GM12878 (cell line): ENCODE results near the gene OR5AR1. TPM values are rescaled to one million over a fixed set of nuclear protein-coding genes. Genes with fewer than 3 reads are reported as not detected.

Experiments used
- ATAC-seq: fragments of 200-7000 bp; cut with Tn5 transposase; 3 replicates; pipeline ENCODE4 v1.9.1; 2020; ENCODE audit warnings: mild to moderate bottlenecking, moderate library complexity
- BruUV-seq: library from RNA; stranded (reverse); fragments of 400-500 nt; replicated peaks from 2 replicates; lab custom pipeline; 2021; lab: Mats Ljungman, UMichigan
- CTCF ChIA-PET: fragments of 300-600 bp; sonication (Branson Sonifier 250); formaldehyde crosslinking; extraction: SDS; loops from one replicate; lab custom pipeline; 2021; ENCODE audit warnings: inconsistent platforms; lab: Yijun Ruan, JAX
- POLR2A ChIA-PET: fragments of 350-600 bp; formaldehyde crosslinking; extraction: SDS; loops from one replicate; lab custom pipeline; 2021; ENCODE audit warnings: inconsistent platforms; lab: Charles Lee
- RAD21 ChIA-PET: fragments of 300-600 bp; sonication (Branson Sonifier 250); formaldehyde crosslinking; loops from one replicate; lab custom pipeline; 2023; ENCODE audit warnings: antibody characterized with exemption; ENCODE audit not compliant: unreplicated experiment; lab: Charles Lee
- SMC1A ChIA-PET: fragments of 300-600 bp; sonication (Branson Sonifier 250); formaldehyde crosslinking; loops from one replicate; lab custom pipeline; 2023; ENCODE audit not compliant: unreplicated experiment, uncharacterized antibody; lab: Charles Lee
- DNase-seq: peaks from one replicate; pipeline ENCODE4 v3.0.0-alpha.2; 2011; ENCODE audit warnings: low read depth, low spot score
- FAIRE-seq: peaks from 3 replicates; lab custom pipeline; 2011; peaks lifted over from hg19 to GRCh38; lab: Jason Lieb, UNC
- H2AFZ ChIP-seq: 2 replicates; pipeline ENCODE4 v1.6.0; 2011; ENCODE audit warnings: low read depth, low read length, control low read depth; ENCODE audit not compliant: control insufficient read depth
- H3K27ac ChIP-seq: 2 replicates; pipeline ENCODE4 v1.5.1; 2011; ENCODE audit warnings: control low read depth; ENCODE audit not compliant: control insufficient read depth, insufficient read depth
- H3K27me3 ChIP-seq, 2 experiments: replicated peaks in 1 of 2; 2 replicates each; pipeline versions ENCODE4 v1.6.0 to v1.6.1; 2011; ENCODE audit warnings: low read length in 1 of 2; ENCODE audit not compliant: control insufficient read depth in 2 of 2, insufficient read depth in 2 of 2
- H3K36me3 ChIP-seq, 2 experiments: 2 replicates each; pipeline ENCODE4 v1.5.1; 2011; ENCODE audit warnings: low read length in 1 of 2; ENCODE audit not compliant: control insufficient read depth in 2 of 2, insufficient read depth in 2 of 2
- H3K4me1 ChIP-seq: 2 replicates; pipeline ENCODE4 v1.6.1; 2011; ENCODE audit warnings: mild to moderate bottlenecking, low read length, moderate library complexity, mixed read lengths; ENCODE audit not compliant: control insufficient read depth, insufficient read depth
- H3K4me2 ChIP-seq: 2 replicates; pipeline ENCODE4 v1.6.0; 2011; ENCODE audit warnings: control low read depth; ENCODE audit not compliant: control insufficient read depth, insufficient read depth
- H3K4me3 ChIP-seq: fragments of 200-600 bp; sonication (generic); 2 replicates; pipeline ENCODE4 v1.5.1; 2016
- H3K79me2 ChIP-seq: 2 replicates; pipeline ENCODE4 v1.6.0; 2011; ENCODE audit warnings: low read length; ENCODE audit not compliant: control insufficient read depth, insufficient read depth
- H3K9ac ChIP-seq: 2 replicates; pipeline ENCODE4 v1.8.0; 2011; ENCODE audit warnings: low read length, control low read depth, mixed read lengths; ENCODE audit not compliant: control insufficient read depth, insufficient read depth
- H3K9me3 ChIP-seq: replicated peaks from 3 replicates; pipeline ENCODE4 v1.5.1; 2011; ENCODE audit warnings: mild to moderate bottlenecking, low read length; ENCODE audit not compliant: control insufficient read depth, insufficient read depth
- H4K20me1 ChIP-seq: 2 replicates; pipeline ENCODE4 v1.6.0; 2011; ENCODE audit not compliant: control insufficient read depth, insufficient read depth
- ASH2L ChIP-seq: fragments of 300-600, 200-600 bp; sonication (generic); IDR thresholded peaks from 2 replicates; pipeline ENCODE4 v1.6.1; 2017; ENCODE audit warnings: low read depth, mild to moderate bottlenecking, borderline replicate concordance
- BACH1 ChIP-seq: fragments of 450-650 bp; IDR thresholded peaks from 2 replicates; pipeline ENCODE4 v1.6.1; 2017; ENCODE audit warnings: mild to moderate bottlenecking, borderline replicate concordance
- CBX3 ChIP-seq: fragments of 200-600 bp; sonication (generic); IDR thresholded peaks from 2 replicates; pipeline ENCODE4 v1.6.1; 2016; ENCODE audit warnings: low read depth, borderline replicate concordance
- CHD1 ChIP-seq: IDR thresholded peaks from 2 replicates; pipeline ENCODE4 v1.6.1; 2012; ENCODE audit warnings: low read depth, low read length, improper control_type of control experiment
- FOXK2 ChIP-seq: fragments of 450-650 bp; IDR thresholded peaks from 2 replicates; pipeline ENCODE4 v1.6.1; 2017; ENCODE audit warnings: mild to moderate bottlenecking, moderate library complexity
- HDAC2 ChIP-seq: fragments of 200-600 bp; sonication (generic); IDR thresholded peaks from 2 replicates; pipeline ENCODE4 v1.6.1; 2017
- MTA2 ChIP-seq: fragments of 450-650 bp; IDR thresholded peaks from 2 replicates; pipeline ENCODE4 v1.6.1; 2016; ENCODE audit warnings: low read depth, mild to moderate bottlenecking, moderate library complexity
- NFYA ChIP-seq: IDR thresholded peaks from 2 replicates; pipeline ENCODE4 v1.6.1; 2011; ENCODE audit warnings: low read depth, mild to moderate bottlenecking, low read length, improper control_type of control experiment, borderline replicate concordance
- NR2C1 ChIP-seq: fragments of 450-650 bp; IDR thresholded peaks from 2 replicates; pipeline ENCODE4 v1.6.1; 2017; ENCODE audit warnings: antibody characterized with exemption, mild to moderate bottlenecking, moderate library complexity
- NR2C2 ChIP-seq: IDR thresholded peaks from 2 replicates; pipeline ENCODE4 v1.6.1; 2011; ENCODE audit warnings: borderline replicate concordance, low read depth; ENCODE audit not compliant: control insufficient read depth, insufficient read length
- POU2F2 ChIP-seq: IDR thresholded peaks from 3 replicates; pipeline ENCODE4 v1.6.1; 2011; ENCODE audit warnings: low read depth, mild to moderate bottlenecking, low read length, borderline replicate concordance
- SIX5 ChIP-seq: IDR thresholded peaks from 2 replicates; pipeline ENCODE4 v1.6.1; 2011; ENCODE audit warnings: mild to moderate bottlenecking, low read depth, low read length, moderate library complexity; ENCODE audit not compliant: severe bottlenecking
- SMARCA5 ChIP-seq: fragments of 450-650 bp; IDR thresholded peaks from 2 replicates; pipeline ENCODE4 v1.6.1; 2017; ENCODE audit warnings: mild to moderate bottlenecking
- SPI1 ChIP-seq: IDR thresholded peaks from 2 replicates; pipeline ENCODE4 v1.6.1; 2011; ENCODE audit warnings: low read depth, mild to moderate bottlenecking, low read length, moderate library complexity, borderline replicate concordance; ENCODE audit not compliant: insufficient read depth
- ZNF274 ChIP-seq: IDR thresholded peaks from one replicate; pipeline ENCODE4 v1.8.0; 2011; ENCODE audit not compliant: insufficient read length, insufficient read depth
- ZNF622 ChIP-seq: fragments of 450-650 bp; IDR thresholded peaks from 2 replicates; pipeline ENCODE4 v1.6.1; 2017; ENCODE audit warnings: mild to moderate bottlenecking, inconsistent platforms
- WGBS: methylation state at CpG from one replicate; pipeline ENCODE4 v1.1.6; 2016; ENCODE audit warnings: low lambda C conversion rate; ENCODE audit not compliant: insufficient replicate concordance, insufficient coverage; ENCODE audit errors: missing lambda C conversion rate; 5-methylcytosine and 5-hydroxymethylcytosine counted together
- in situ Hi-C: fragments of 300-500 bp; cut with MboI; formaldehyde crosslinking; loops from 9 replicates; pipeline ENCODE4 v1.14.3; 2018; ENCODE audit warnings: mixed read lengths
- intact Hi-C: fragments of 100-400 bp; cut with micrococcal nuclease; formaldehyde crosslinking; loops from one replicate; pipeline ENCODE4 v1.14.2; 2022; ENCODE audit not compliant: unreplicated experiment
- polyA plus RNA-seq, 11 experiments: library from polyadenylated mRNA; depleted of rRNA in 4 of 11; unstranded in 6 of 11; stranded (reverse) in 5 of 11; fragments of >200 nt; fragmentation: Nextera tagmentation in 4 of 11; fragmentation: Illumina TruSeq in 1 of 11; extraction: Ambion mirVana in 4 of 11; extraction: Trizol in 1 of 11; gene quantifications; 1 replicate in 1 of 11; 2 replicates in 10 of 11; pipeline versions ENCODE4 v1.2.1 to v1.2.3, GENCODE V29; 2011 to 2016; ENCODE audit warnings: inconsistent platforms in 2 of 11, missing spikeins in 2 of 11, low read depth in 1 of 11
- total RNA-seq, 4 experiments: library from RNA; depleted of rRNA in 3 of 4; stranded (reverse); fragments of >200 nt in 3 of 4; fragmentation: Illumina TruSeq in 1 of 4; extraction: Trizol in 1 of 4; gene quantifications; 2 replicates each; pipeline versions ENCODE4 v1.2.1 to v1.2.3, GENCODE V29; 2013 to 2021
- TF ChIP-seq, protein P1 (sequence below): fragments of 150-350 bp; IDR thresholded peaks from 2 replicates; pipeline ENCODE4 v1.6.1; 2014; ENCODE audit warnings: mild to moderate bottlenecking, low read depth, low read length

OR5AR1 gene
- total and polyA plus RNA-seq, 10 of the 15 experiments (the other 5 are each of a cell fraction or from before 2014, with no cell fraction given): not detected

DNA sequence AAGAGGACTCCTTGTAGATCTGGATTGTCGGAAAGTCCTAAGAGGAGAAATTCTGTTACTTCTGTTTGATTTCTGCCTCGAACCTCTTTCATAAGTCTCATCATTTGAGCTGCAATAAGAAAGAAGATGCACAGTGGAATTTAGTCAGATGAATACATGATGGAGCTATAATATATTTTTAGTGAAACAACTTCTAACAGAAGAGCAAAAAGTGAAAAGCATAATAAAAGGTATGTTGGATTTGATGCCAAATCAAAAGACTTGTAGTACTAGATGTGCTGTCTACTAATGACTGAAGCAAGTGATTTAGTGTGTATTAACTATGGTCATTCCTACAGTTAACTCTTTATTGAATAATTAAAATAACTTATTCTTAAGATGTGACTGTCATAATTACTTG is 21.1 kb upstream of the OR5AR1 start, which contains the start of gene OR5AP2:
Gene OR5AP2 (minus strand): TSS at position 101 of the 400 bp plus-strand sequence. CDS start 0 bp downstream, at position 101.
- ATAC-seq: no peak
- Histone ChIP-seq H3K27ac (no peak within 1 kb of the TSS), H3K79me2 (no peaks in the 10 kb centered on the region), H2AFZ (no peak within 1 kb of the TSS), H3K4me2 (no peak within 1 kb of the TSS), H3K4me3 (no peak within 1 kb of the TSS), H3K9ac (no peak within 1 kb of the TSS), H3K4me1 (no peaks in the 10 kb centered on the region), H3K36me3 (no peaks in the 10 kb centered on the region), H3K27me3 (no peaks in the 10 kb centered on the region), H4K20me1 (no peaks in the 10 kb centered on the region), H3K9me3 (no peaks in the 10 kb centered on the region)
- ChIA-PET RAD21 (no interaction called here), SMC1A (no interaction called here), CTCF (interaction anchor here (1.1 to 1.2 kb wide), 2 partner anchors 12 to 16 kb away, joined by 4 read pairs; no protein-coding TSS in a partner anchor), POLR2A (interaction anchor here (1.2 kb wide), 1 partner anchor 14 kb away, joined by 4 read pairs; no protein-coding TSS in a partner anchor)
- WGBS: 32% methylated on average over 2 of the region's 2 CpGs
- FAIRE-seq: no peak
- DNase-seq: no peak
- no TSS peak for BruUV-seq
- no peak for TF ChIP-seq SIX5
- TF ChIP-seq FOXK2: no peak
- TF ChIP-seq, protein P1, sequence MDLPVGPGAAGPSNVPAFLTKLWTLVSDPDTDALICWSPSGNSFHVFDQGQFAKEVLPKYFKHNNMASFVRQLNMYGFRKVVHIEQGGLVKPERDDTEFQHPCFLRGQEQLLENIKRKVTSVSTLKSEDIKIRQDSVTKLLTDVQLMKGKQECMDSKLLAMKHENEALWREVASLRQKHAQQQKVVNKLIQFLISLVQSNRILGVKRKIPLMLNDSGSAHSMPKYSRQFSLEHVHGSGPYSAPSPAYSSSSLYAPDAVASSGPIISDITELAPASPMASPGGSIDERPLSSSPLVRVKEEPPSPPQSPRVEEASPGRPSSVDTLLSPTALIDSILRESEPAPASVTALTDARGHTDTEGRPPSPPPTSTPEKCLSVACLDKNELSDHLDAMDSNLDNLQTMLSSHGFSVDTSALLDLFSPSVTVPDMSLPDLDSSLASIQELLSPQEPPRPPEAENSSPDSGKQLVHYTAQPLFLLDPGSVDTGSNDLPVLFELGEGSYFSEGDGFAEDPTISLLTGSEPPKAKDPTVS: no peak
- no peak for TF ChIP-seq ASH2L
- no peak for TF ChIP-seq SPI1
- TF ChIP-seq CHD1: no peak
- no peak for TF ChIP-seq ZNF274
- TF ChIP-seq NR2C1: no peak
- TF ChIP-seq MTA2: no peak
- TF ChIP-seq NFYA: no peak
- TF ChIP-seq CBX3: no peak
- TF ChIP-seq ZNF622: no peak
- no peak for TF ChIP-seq BACH1
- TF ChIP-seq NR2C2: no peak
- no peak for TF ChIP-seq SMARCA5
- TF ChIP-seq HDAC2: no peak
- no peak for TF ChIP-seq POU2F2
- in situ Hi-C loops: no loop called here
- intact Hi-C loops: no loop called here
